Stimulated activated CD8-positive, alpha-beta memory T cell treated with anti-CD3 and anti-CD28 coated beads, Interleukin-7, amount 100 ng/mL, for 4 hours (primary cell): ENCODE measurements around the gene TMEM229B.
"Not testable (repeated sequence)": the region's sequence is repeated elsewhere in the genome, so short reads cannot be mapped to it uniquely, and the experiment has no call there.

Source experiments
- DNase-seq, 2 donors: peaks; one replicate each; pipeline ENCODE4 v3.0.0-alpha.2; 2020; ENCODE audit warnings: low read depth in 2 of 2

Gene TMEM229B

GRCh38 chr14:67456732-67457131 is 31.8 kb downstream of the TMEM229B start:
- no peak for DNase-seq

GRCh38 chr14:67453575-67454300 is 34.8 kb downstream of the TMEM229B start:
- DNase-seq, result no peak

- DNase-seq, result not testable (repeated sequence)
Observed at GRCh38 chr14:67451667-67452066, 36.9 kb downstream of the TMEM229B start.

- DNase-seq, result no peak
Observed at GRCh38 chr14:67449096-67449495, 39.4 kb downstream of the TMEM229B start.

GRCh38 chr14:67447033-67447381 is 41.5 kb downstream of the TMEM229B start:
- no peak for DNase-seq

- no peak for DNase-seq
Observed at GRCh38 chr14:67446371-67447032, 42.0 kb downstream of the TMEM229B start.

- DNase-seq, result no peak
Observed at GRCh38 chr14:67444395-67444794, 44.1 kb downstream of the TMEM229B start.

- no peak for DNase-seq
Observed at GRCh38 chr14:67442139-67442906, 46.2 kb downstream of the TMEM229B start.

- DNase-seq, result no peak
Observed at GRCh38 chr14:67441672-67442071, 46.8 kb downstream of the TMEM229B start.

GRCh38 chr14:67441256-67441655 is 47.3 kb downstream of the TMEM229B start:
- no peak for DNase-seq

GRCh38 chr14:67440513-67440912 is 48.0 kb downstream of the TMEM229B start:
- no peak for DNase-seq

GRCh38 chr14:67438969-67439368 is 49.6 kb downstream of the TMEM229B start:
- no peak for DNase-seq

GRCh38 chr14:67436006-67436866 is 52.3 kb downstream of the TMEM229B start:
- DNase-seq, result no peak

GRCh38 chr14:67435603-67436002 is 52.9 kb downstream of the TMEM229B start:
- no peak for DNase-seq

- DNase-seq, result no peak
Observed at GRCh38 chr14:67432050-67432564, 56.4 kb downstream of the TMEM229B start.

GRCh38 chr14:67429510-67430205 is 58.9 kb downstream of the TMEM229B start:
- no peak for DNase-seq

GRCh38 chr14:67428501-67429031 is 60.0 kb downstream of the TMEM229B start:
- no peak for DNase-seq

- peak; percentile 51 to 59 for DNase-seq
Observed at GRCh38 chr14:67426983-67427606, 61.4 kb downstream of the TMEM229B start.

- no peak for DNase-seq
Observed at GRCh38 chr14:67426161-67426560, 62.4 kb downstream of the TMEM229B start.

- no peak for DNase-seq
Observed at GRCh38 chr14:67425608-67426007, 62.9 kb downstream of the TMEM229B start.
